Astrocyte of the spinal cord (primary cell): ENCODE data around the gene ASGR2.
A peak's percentile ranks its signal among the peaks of the same experiment; 100 is the strongest.
"Not testable (repeated sequence)": the region's sequence is repeated elsewhere in the genome, so short reads cannot be mapped to it uniquely, and the experiment has no call there.

Source experiments
- DNase-seq: peaks from one replicate; pipeline ENCODE4 v3.0.0; 2011; ENCODE audit warnings: low read depth, low spot score
- H3K4me3 ChIP-seq: 2 replicates; pipeline ENCODE4 v1.5.1; 2011; ENCODE audit warnings: low read depth, mild to moderate bottlenecking, low read length, moderate library complexity
- CTCF ChIP-seq: IDR thresholded peaks from 2 replicates; pipeline ENCODE4 v1.5.1; 2012; ENCODE audit warnings: low read depth, mild to moderate bottlenecking, low read length, inconsistent platforms
- in situ Hi-C: cut with HindIII; loops from 2 replicates; pipeline ENCODE4 v1.10.0; 2017; ENCODE audit warnings: low sequenced_read_pairs

The ASGR2 gene

GRCh38 chr17:7124923-7125322, 10.3 kb upstream of the ASGR2 start:
- in situ Hi-C loops: no loop called here
- no peak for TF ChIP-seq CTCF
- H3K4me3 ChIP-seq: no peak overlapping the region
- no peak for DNase-seq

- no peak for DNase-seq
- in situ Hi-C loops: no loop called here
- TF ChIP-seq CTCF: no peak
- H3K4me3 ChIP-seq: no peak overlapping the region
Observed at GRCh38 chr17:7123844-7124243, 9.2 kb upstream of the ASGR2 start.

GRCh38 chr17:7122381-7122780, 7.8 kb upstream of the ASGR2 start:
- DNase-seq: peak; percentile 54
- in situ Hi-C loops: no loop called here
- no peak for TF ChIP-seq CTCF
- H3K4me3 ChIP-seq: no peak overlapping the region

- in situ Hi-C loops, DNase-seq, H3K4me3 ChIP-seq: not testable (repeated sequence)
Observed at GRCh38 chr17:7120635-7121034, 6.0 kb upstream of the ASGR2 start.

- H3K4me3 ChIP-seq: no peak overlapping the region
- in situ Hi-C loops: no loop called here
- no peak for TF ChIP-seq CTCF
- no peak for DNase-seq
Observed at GRCh38 chr17:7120123-7120522, 5.5 kb upstream of the ASGR2 start.

GRCh38 chr17:7119314-7119713, 4.7 kb upstream of the ASGR2 start:
- H3K4me3 ChIP-seq: no peak overlapping the region
- in situ Hi-C loops: no loop called here
- DNase-seq: no peak

More at GRCh38 chr17:7119314-7119713, 4.7 kb upstream of the ASGR2 start:
- TF ChIP-seq CTCF: no peak
